Stimulated activated CD8-positive, alpha-beta memory T cell treated with anti-CD3 and anti-CD28 coated beads, Interleukin-12 subunit alpha, Interleukin-12 subunit beta, amount 100 ng/mL, for 1 hour (primary cell): Measurements from ENCODE around the gene EHMT2.
"Not testable (repeated sequence)": the region's sequence is repeated elsewhere in the genome, so short reads cannot be mapped to it uniquely, and the experiment has no call there.

Source experiments
- DNase-seq: peaks from one replicate; pipeline ENCODE4 v3.0.0-alpha.2; 2020; ENCODE audit warnings: low read depth

EHMT2 gene

GRCh38 chr6:31838114-31838553 is 59.4 kb downstream of the EHMT2 start:
- DNase-seq: not testable (repeated sequence)

GRCh38 chr6:31837369-31838113 is 60.0 kb downstream of the EHMT2 start:
- no peak for DNase-seq

- DNase-seq: no peak
Observed at GRCh38 chr6:31836474-31837368, 60.8 kb downstream of the EHMT2 start.

GRCh38 chr6:31836047-31836473 is 61.4 kb downstream of the EHMT2 start:
- DNase-seq: no peak

DNA sequence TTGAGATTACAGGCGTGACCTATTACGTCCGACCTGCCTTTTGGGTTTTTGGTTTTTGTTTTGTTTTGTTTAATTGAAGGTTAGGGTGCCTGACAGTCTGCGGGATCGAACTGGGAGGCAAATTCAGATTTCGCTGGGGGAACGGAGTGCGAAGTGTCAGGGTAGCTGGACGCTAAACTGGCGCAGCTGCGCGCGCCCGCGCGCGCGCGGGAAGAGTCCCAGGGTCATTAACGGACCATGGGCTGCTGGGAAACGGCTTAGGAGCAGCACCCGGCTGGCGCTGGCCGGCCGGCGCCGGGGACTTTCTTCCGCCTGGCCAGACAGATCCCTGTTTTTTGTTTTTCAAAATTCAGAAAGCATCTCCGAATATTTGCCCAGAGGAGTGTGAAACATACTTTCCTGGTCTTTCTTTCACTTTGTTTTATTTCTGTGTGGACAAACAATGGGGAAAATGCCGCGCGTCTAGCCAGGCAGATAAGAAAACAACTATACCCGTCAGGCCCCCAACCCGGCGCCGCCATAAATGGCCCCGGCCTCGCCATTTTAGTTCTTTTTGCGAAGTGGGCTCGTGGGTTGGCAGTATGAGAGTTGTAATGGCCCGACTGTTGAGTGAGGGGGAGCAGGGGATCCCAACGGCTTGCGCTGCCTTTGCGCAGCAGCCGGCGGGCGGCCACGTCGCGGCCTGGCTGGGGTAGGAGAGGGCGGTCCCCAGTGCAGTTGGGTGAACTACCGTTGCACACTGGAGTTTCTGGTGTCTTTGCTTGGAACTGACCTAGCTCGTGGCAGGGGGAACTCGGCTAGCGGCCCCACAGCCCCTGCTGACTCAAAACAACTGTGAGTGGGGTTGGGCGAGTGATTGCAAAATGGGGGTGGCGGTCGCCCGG is 62.9 kb downstream of the EHMT2 start:
- DNase-seq: peak; percentile 73

- no peak for DNase-seq
Observed at GRCh38 chr6:31831350-31832215, 65.9 kb downstream of the EHMT2 start.

DNA sequence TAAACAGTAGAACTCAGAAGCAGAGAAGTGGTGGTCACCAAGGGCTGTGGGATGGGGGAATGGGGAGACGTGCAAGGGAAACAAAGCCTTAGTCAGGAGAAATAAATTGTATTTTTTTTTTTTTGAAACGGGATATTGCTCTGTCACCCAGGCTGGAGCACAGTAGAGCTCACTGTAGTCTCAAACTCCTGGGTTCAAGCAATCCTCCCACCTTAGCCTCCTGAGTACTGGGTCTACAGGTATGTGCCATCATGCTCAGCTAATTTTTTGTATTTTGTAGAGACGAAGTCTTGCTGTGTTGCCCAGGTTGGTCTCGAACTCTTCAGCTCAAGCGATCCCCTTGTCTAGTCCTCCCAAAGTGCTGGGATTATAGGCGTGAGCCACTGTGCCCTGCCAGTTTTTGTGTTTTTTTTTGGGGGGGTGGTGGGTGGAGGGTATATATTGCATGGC is 66.6 kb downstream of the EHMT2 start:
- DNase-seq: no peak
